Chondrocyte (in vitro differentiated cells): ENCODE measurements around the gene SLC34A3. TPM values are rescaled to one million over a fixed set of nuclear protein-coding genes. Genes with fewer than 3 reads are reported as not detected.

Source experiments
- DNase-seq: peaks from one replicate; pipeline ENCODE4 v3.0.0; 2021; ENCODE audit warnings: mixed read lengths, low spot score
- H3K27ac Mint-ChIP-seq: one replicate; pipeline ENCODE4 v1.8.0; 2021; ENCODE audit warnings: mild to moderate bottlenecking, moderate library complexity, mixed read lengths; ENCODE audit not compliant: unreplicated experiment
- H3K27me3 Mint-ChIP-seq: 2 replicates; pipeline ENCODE4 v1.8.0; 2021; ENCODE audit warnings: low read depth, mixed read lengths
- H3K36me3 Mint-ChIP-seq: 2 replicates; pipeline ENCODE4 v1.8.0; 2021; ENCODE audit warnings: low read depth, mixed read lengths
- H3K4me1 Mint-ChIP-seq: 2 replicates; pipeline ENCODE4 v1.8.0; 2021; ENCODE audit warnings: low read depth, mild to moderate bottlenecking, mixed read lengths
- H3K4me3 Mint-ChIP-seq: one replicate; pipeline ENCODE4 v1.8.0; 2021; ENCODE audit warnings: mild to moderate bottlenecking, moderate library complexity, mixed read lengths; ENCODE audit not compliant: unreplicated experiment
- H3K9me3 Mint-ChIP-seq: 2 replicates; pipeline ENCODE4 v1.8.0; 2021; ENCODE audit warnings: low read depth, mixed read lengths
- total RNA-seq: library from RNA; stranded (reverse); gene quantifications from 3 replicates; pipeline ENCODE4 v1.2.1, GENCODE V29; 2021
- TF ChIP-seq, protein P1 (sequence below): fragments of 200-600 bp; sonication (generic); IDR thresholded peaks from 2 replicates; pipeline ENCODE4 v1.5.0; 2021; ENCODE audit warnings: antibody characterized with exemption, mild to moderate bottlenecking, moderate library complexity

Gene SLC34A3
- total RNA-seq, 1 donor from 2014 or later, result not detected

DNA sequence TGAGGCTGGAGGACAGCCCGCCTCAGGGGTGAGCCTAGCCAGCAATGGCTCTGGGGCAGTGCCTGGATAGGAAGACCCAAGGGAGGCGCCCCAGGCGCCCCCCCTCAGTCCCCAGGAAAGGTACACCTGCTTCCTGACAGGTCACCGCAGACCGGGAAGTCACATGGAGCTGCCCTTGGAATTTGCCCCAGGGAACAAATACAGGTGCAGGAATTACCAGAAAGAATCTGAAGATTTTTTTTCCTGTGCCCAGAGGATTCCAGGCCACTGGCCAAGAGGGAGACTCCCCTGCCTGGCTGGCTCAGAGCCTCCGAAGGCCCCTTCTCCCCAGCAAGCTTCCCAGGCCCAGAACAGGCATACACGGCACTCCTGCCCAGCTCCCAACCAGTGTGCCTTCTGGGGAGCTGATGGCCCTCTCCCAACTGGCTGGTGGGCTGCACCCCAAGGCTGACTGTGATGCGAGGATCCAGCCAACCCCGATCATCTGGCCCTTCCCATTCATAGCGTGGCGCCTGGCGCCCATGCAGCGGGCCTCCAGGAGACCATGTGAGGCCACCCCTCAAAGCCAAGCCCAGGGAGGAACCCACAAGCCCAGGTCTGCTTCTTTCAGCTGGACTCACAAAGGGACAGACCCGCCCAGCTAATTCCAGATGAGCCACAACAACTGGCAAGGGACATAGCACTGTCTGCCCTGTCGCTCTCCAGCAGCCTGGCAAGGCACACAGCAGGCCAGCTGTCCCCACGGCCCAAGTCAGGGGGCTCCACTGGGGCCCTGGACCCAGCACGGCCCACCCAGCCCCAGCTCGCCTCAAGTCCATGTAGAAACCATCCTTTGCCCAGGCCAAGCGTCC lies 32.4 kb upstream of the SLC34A3 start:
- Mint-ChIP-seq H3K27me3 (no peaks in the 10 kb centered on the region), H3K36me3 (no peaks in the 10 kb centered on the region), H3K9me3 (no peaks in the 10 kb centered on the region), H3K27ac (no peak overlapping the region), H3K4me1 (peaks cover 51% of the 10 kb centered on the region), H3K4me3 (peak overlapping the region; percentile 87)
- no peak for DNase-seq
- TF ChIP-seq, protein P1, sequence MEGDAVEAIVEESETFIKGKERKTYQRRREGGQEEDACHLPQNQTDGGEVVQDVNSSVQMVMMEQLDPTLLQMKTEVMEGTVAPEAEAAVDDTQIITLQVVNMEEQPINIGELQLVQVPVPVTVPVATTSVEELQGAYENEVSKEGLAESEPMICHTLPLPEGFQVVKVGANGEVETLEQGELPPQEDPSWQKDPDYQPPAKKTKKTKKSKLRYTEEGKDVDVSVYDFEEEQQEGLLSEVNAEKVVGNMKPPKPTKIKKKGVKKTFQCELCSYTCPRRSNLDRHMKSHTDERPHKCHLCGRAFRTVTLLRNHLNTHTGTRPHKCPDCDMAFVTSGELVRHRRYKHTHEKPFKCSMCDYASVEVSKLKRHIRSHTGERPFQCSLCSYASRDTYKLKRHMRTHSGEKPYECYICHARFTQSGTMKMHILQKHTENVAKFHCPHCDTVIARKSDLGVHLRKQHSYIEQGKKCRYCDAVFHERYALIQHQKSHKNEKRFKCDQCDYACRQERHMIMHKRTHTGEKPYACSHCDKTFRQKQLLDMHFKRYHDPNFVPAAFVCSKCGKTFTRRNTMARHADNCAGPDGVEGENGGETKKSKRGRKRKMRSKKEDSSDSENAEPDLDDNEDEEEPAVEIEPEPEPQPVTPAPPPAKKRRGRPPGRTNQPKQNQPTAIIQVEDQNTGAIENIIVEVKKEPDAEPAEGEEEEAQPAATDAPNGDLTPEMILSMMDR, result no peak

DNA sequence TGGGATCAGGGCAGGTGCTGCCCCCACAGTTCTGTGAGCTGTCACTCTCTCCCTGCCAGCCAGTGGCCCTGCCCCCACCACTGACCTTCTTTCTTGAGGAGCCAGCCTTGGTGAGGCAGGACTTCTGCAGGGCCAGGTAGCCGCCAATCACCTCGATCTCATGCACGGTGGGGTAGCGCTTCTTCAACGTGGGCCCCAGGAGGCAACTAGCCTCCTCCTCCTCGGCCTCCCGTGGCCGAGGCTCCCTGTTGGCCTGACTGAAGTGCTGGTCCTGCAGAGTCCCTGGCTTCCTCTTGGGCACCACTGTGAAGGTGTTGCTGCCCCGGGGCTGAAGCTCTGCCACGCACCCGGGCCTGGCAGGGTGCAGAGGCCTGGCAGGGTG lies 31.8 kb upstream of the SLC34A3 start:
- DNase-seq, result no peak
- H3K4me1 Mint-ChIP-seq, result peaks cover 55% of the 10 kb centered on the region
- H3K27me3 Mint-ChIP-seq, result no peaks in the 10 kb centered on the region
- H3K4me3 Mint-ChIP-seq, result peak overlapping the region; percentile 87
- H3K27ac Mint-ChIP-seq, result no peak overlapping the region
- no peaks in the 10 kb centered on the region for H3K36me3 Mint-ChIP-seq
- no peaks in the 10 kb centered on the region for H3K9me3 Mint-ChIP-seq
- TF ChIP-seq, protein P1, result no peak

DNA sequence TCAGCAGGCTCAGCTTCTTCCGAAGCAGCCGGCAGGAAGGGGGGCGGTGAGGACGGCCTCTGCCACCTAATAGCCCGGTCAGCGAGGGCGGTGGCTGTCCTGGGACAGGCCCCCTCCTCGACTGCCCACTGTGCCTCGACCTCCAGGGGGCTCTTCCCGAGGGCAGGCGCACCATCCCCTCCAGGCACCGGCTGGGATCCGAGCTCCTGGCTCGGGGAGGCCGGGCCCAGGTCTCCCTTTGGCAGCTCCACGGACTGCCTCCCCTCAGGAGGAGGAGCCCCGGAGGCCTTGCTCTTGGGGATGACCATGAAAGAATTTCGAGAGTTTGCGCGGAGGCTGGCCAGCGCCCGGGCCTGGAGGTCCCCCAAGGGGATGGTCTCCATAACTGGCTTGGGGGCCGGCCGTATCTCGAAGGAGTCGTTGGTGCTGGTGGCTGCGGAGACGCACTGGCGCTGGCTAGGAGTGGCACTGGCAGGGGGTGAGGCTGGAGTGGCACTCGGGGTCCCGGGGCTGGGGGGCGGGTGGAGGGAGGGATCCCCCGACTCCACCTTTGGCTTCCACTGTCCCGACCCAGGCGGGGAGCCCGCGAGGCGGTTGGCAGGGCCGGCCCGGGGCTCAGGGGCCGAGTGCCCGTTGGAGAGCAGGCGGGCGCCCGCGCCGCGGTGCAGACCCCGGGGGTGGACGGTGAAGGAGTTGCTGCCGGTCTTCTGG lies 31.1 kb upstream of the SLC34A3 start:
- peak overlapping the region; percentile 79 for H3K27ac Mint-ChIP-seq
- peak overlapping the region; percentile 87 for H3K4me3 Mint-ChIP-seq
- no peaks in the 10 kb centered on the region for H3K36me3 Mint-ChIP-seq
- peaks cover 62% of the 10 kb centered on the region for H3K4me1 Mint-ChIP-seq
- no peaks in the 10 kb centered on the region for H3K27me3 Mint-ChIP-seq
- H3K9me3 Mint-ChIP-seq, result no peaks in the 10 kb centered on the region
- no peak for DNase-seq
- TF ChIP-seq, protein P1, result peak; percentile 23

DNA sequence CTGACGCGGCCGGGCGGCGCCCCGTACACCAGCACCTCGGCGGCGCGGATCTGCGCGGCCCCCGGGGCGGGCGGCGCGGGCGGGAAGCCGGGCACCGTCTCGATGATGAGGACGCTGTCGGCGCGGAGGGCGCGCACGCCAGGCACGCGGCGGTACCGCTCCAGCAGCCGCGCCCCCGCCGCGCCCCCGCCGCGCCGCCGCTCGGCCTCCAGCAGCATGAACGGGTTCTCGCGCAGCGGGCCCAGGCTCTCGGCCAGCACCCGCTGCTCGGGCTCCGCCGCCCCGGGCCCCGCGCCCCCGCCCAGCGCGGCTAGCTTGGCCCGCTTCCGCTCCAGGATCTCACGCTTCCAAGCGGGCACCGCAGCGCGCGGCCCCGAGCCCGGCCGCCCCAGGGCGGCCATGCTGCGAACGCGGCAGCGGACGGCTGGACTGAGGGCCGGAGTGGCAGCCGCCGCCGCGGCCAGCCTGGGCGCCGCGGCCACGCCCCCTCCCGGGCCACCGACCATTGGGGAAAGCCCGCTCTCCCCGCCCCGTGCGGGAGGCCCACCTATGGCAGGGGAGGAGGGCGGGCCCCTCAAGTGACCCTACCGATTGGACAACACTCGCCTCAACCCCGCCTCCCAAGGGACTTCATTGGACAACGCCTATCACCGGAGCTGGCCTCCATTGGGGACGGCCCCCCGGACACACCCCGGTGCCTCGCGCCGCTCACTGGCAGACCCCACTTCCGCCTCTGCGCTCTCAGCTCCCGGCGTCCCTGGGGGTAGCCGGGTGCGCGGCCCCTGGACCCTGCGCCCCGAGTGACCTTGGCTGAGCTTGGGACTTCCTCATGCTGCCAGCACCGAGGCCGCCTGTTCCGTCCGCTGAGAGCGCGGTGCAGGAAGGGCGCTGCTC lies 30.1 kb upstream of the SLC34A3 start, which contains the start of gene TPRN:
TPRN (minus strand) TSS at position 431 of the 894 bp plus-strand sequence; CDS start at position 401, 30 bp downstream.
- Mint-ChIP-seq H3K36me3 (no peaks in the 10 kb centered on the region), H3K27ac (peak within 1 kb of the TSS; percentile 79), H3K4me3 (peak within 1 kb of the TSS; percentile 87), H3K27me3 (no peaks in the 10 kb centered on the region), H3K4me1 (peaks cover 60% of the 10 kb centered on the region), H3K9me3 (no peaks in the 10 kb centered on the region)
- TF ChIP-seq, protein P1, result no peak
- DNase-seq, result peak; percentile 100
